H1 (cell line): ENCODE data around the gene SUCLG2. TPM values are rescaled to one million over a fixed set of nuclear protein-coding genes. Genes with fewer than 3 reads are reported as not detected.

Experiments
- CTCF ChIA-PET: fragments of 300-600 bp; sonication (Branson Sonifier 250); formaldehyde crosslinking; loops from one replicate; lab custom pipeline; 2021; ENCODE audit not compliant: partially characterized antibody; lab: Charles Lee
- POLR2A ChIA-PET: fragments of 300-600 bp; sonication (Branson Sonifier 250); formaldehyde crosslinking; loops from one replicate; lab custom pipeline; 2021; ENCODE audit warnings: inconsistent platforms; ENCODE audit not compliant: partially characterized antibody; lab: Charles Lee
- DNase-seq, 2 experiments: peaks; one replicate each; pipeline versions ENCODE4 v3.0.0 to v3.0.0-alpha.2; 2010 to 2022; ENCODE audit warnings: low spot score in 2 of 2, low read depth in 1 of 2, mixed read lengths in 1 of 2
- FAIRE-seq: peaks from 2 replicates; lab custom pipeline; 2011; peaks lifted over from hg19 to GRCh38; lab: Jason Lieb, UNC
- H2AFZ ChIP-seq: 2 replicates; pipeline ENCODE4 v1.8.1; 2012; ENCODE audit warnings: low read length, inconsistent platforms
- H2AK5ac ChIP-seq: 2 replicates; pipeline ENCODE4 v1.6.1; 2013; ENCODE audit warnings: low read depth, low read length
- H2BK120ac ChIP-seq: replicated peaks from 2 replicates; pipeline ENCODE3; 2013; ENCODE audit warnings: low read depth, low read length, inconsistent platforms
- H2BK12ac ChIP-seq: 2 replicates; pipeline ENCODE4 v1.6.1; 2013; ENCODE audit warnings: low read depth, low read length
- H2BK15ac ChIP-seq: 2 replicates; pipeline ENCODE4 v1.6.1; 2013; ENCODE audit warnings: low read length
- H2BK20ac ChIP-seq: 2 replicates; pipeline ENCODE4 v1.6.1; 2013; ENCODE audit warnings: low read length
- H2BK5ac ChIP-seq: 2 replicates; pipeline ENCODE4 v1.6.1; 2013; ENCODE audit warnings: low read depth, low read length
- H3K14ac ChIP-seq: 2 replicates; pipeline ENCODE4 v1.6.1; 2013; ENCODE audit warnings: inconsistent platforms; ENCODE audit not compliant: insufficient read length
- H3K18ac ChIP-seq: 2 replicates; pipeline ENCODE4 v1.6.1; 2013; ENCODE audit warnings: low read length; ENCODE audit errors: extremely low read depth
- H3K23ac ChIP-seq: 2 replicates; pipeline ENCODE4 v1.6.1; 2013; ENCODE audit warnings: inconsistent platforms; ENCODE audit not compliant: insufficient read length
- H3K23me2 ChIP-seq: 2 replicates; pipeline ENCODE4 v1.6.1; 2013; ENCODE audit warnings: low read depth, low read length
- H3K27ac ChIP-seq: 2 replicates; pipeline ENCODE4 v1.6.1; 2011; ENCODE audit warnings: low read depth, low read length, inconsistent platforms
- H3K27me3 ChIP-seq, 4 experiments: replicated peaks in 1 of 4; 1 replicate in 1 of 4; 2 replicates in 3 of 4; pipeline versions ENCODE4 v1.6.1 to v1.8.1; 2011 to 2013; ENCODE audit warnings: low read length in 3 of 4, mild to moderate bottlenecking in 3 of 4, inconsistent platforms in 2 of 4, mixed read lengths in 2 of 4, moderate library complexity in 1 of 4; ENCODE audit not compliant: control insufficient read depth in 3 of 4, insufficient read depth in 3 of 4; ENCODE audit errors: extremely low read depth in 1 of 4
- H3K36me3 ChIP-seq, 4 experiments: 2 replicates each; pipeline versions ENCODE4 v1.6.1 to v1.8.1; 2011 to 2013; ENCODE audit warnings: mild to moderate bottlenecking in 4 of 4, low read length in 3 of 4, moderate library complexity in 2 of 4, control low read depth in 1 of 4, inconsistent platforms in 1 of 4; ENCODE audit not compliant: insufficient read depth in 4 of 4, control insufficient read depth in 2 of 4
- H3K4ac ChIP-seq: replicated peaks from 2 replicates; pipeline ENCODE3; 2013; ENCODE audit warnings: low read length, low read depth, mixed read lengths, inconsistent platforms; ENCODE audit not compliant: insufficient read length
- H3K4me1 ChIP-seq, 4 experiments: replicated peaks in 1 of 4; 1 replicate in 1 of 4; 2 replicates in 3 of 4; pipeline versions ENCODE4 v1.6.1 to v1.8.1; 2011 to 2013; ENCODE audit warnings: low read length in 3 of 4, inconsistent platforms in 2 of 4, mixed read lengths in 1 of 4; ENCODE audit not compliant: insufficient read depth in 4 of 4, control insufficient read depth in 3 of 4
- H3K4me2 ChIP-seq, 2 experiments: 2 replicates each; pipeline versions ENCODE4 v1.6.1 to v1.8.1; 2011 to 2013; ENCODE audit warnings: low read depth in 2 of 2, low read length in 2 of 2, control low read depth in 1 of 2, inconsistent platforms in 1 of 2, mild to moderate bottlenecking in 1 of 2; ENCODE audit not compliant: insufficient read depth in 1 of 2
- H3K4me3 ChIP-seq, 4 experiments: fragments of 200-600, 300-600 bp in 1 of 4; sonication (generic), shearing (Covaris generic), sonication (Bioruptor Twin) in 1 of 4; 2 replicates each; pipeline versions ENCODE4 v1.5.1 to v1.8.1; 2011 to 2016; ENCODE audit warnings: low read length in 4 of 4, low read depth in 3 of 4, control low read depth in 2 of 4, inconsistent platforms in 2 of 4, mild to moderate bottlenecking in 2 of 4, mixed read lengths in 1 of 4, moderate library complexity in 1 of 4; ENCODE audit not compliant: insufficient read depth in 2 of 4; ENCODE audit errors: extremely low read depth in 1 of 4
- H3K56ac ChIP-seq: replicated peaks from 2 replicates; pipeline ENCODE3; 2013; ENCODE audit warnings: low read depth, mild to moderate bottlenecking, mixed read lengths, low read length, inconsistent platforms; ENCODE audit not compliant: insufficient read length
- H3K79me1 ChIP-seq: 2 replicates; pipeline ENCODE4 v1.6.1; 2013; ENCODE audit warnings: low read depth, low read length, control low read depth
- H3K79me2 ChIP-seq, 2 experiments: 2 replicates each; pipeline versions ENCODE4 v1.6.1 to v1.8.1; 2012 to 2013; ENCODE audit warnings: low read length in 2 of 2, mild to moderate bottlenecking in 2 of 2, inconsistent platforms in 1 of 2; ENCODE audit not compliant: insufficient read depth in 2 of 2, control insufficient read depth in 1 of 2
- H3K9ac ChIP-seq, 4 experiments: replicated peaks in 1 of 4; 1 replicate in 1 of 4; 2 replicates in 3 of 4; pipeline versions ENCODE4 v1.6.1 to v1.8.1; 2011 to 2013; ENCODE audit warnings: low read depth in 3 of 4, low read length in 3 of 4, control low read depth in 2 of 4, mild to moderate bottlenecking in 2 of 4, moderate library complexity in 2 of 4, inconsistent platforms in 1 of 4; ENCODE audit errors: extremely low read depth in 1 of 4
- H3K9me3 ChIP-seq, 2 experiments: 2 replicates each; pipeline versions ENCODE4 v1.6.1 to v1.8.1; 2012 to 2013; ENCODE audit warnings: mild to moderate bottlenecking in 2 of 2, moderate library complexity in 2 of 2, control low read depth in 1 of 2, inconsistent platforms in 1 of 2, low read depth in 1 of 2, low read length in 1 of 2, mixed read lengths in 1 of 2; ENCODE audit not compliant: insufficient read depth in 2 of 2
- H4K20me1 ChIP-seq, 2 experiments: replicated peaks in 1 of 2; 2 replicates each; pipeline versions ENCODE3 to v1.8.1; 2011 to 2013; ENCODE audit warnings: inconsistent platforms in 2 of 2, low read length in 2 of 2, mild to moderate bottlenecking in 1 of 2; ENCODE audit not compliant: insufficient read depth in 2 of 2, control insufficient read depth in 1 of 2
- H4K5ac ChIP-seq: 2 replicates; pipeline ENCODE4 v1.6.1; 2013; ENCODE audit warnings: low read length, low read depth, mixed read lengths, inconsistent platforms; ENCODE audit not compliant: insufficient read length
- H4K8ac ChIP-seq: 2 replicates; pipeline ENCODE4 v1.8.0; 2013; ENCODE audit warnings: mild to moderate bottlenecking, moderate library complexity, low read length, inconsistent platforms; ENCODE audit not compliant: insufficient read depth; ENCODE audit errors: extremely low read depth
- H4K91ac ChIP-seq: replicated peaks from 2 replicates; pipeline ENCODE3; 2013; ENCODE audit warnings: low read length, mixed read lengths, inconsistent platforms; ENCODE audit not compliant: insufficient read length
- CHD2 ChIP-seq: IDR thresholded peaks from 2 replicates; pipeline ENCODE4 v1.6.1; 2012; ENCODE audit warnings: low read length, improper control_type of control experiment
- KDM1A ChIP-seq: fragments of 200-600, 300-600 bp; sonication (generic); IDR thresholded peaks from 2 replicates; pipeline ENCODE4 v1.7.1; 2016; ENCODE audit warnings: mild to moderate bottlenecking, low read length, borderline replicate concordance
- KDM4A ChIP-seq: IDR thresholded peaks from one replicate; pipeline ENCODE4 v1.7.1; 2012; ENCODE audit warnings: low read depth, mild to moderate bottlenecking, moderate library complexity, low read length, inconsistent platforms; ENCODE audit not compliant: severe bottlenecking
- NRF1 ChIP-seq: IDR thresholded peaks from 2 replicates; pipeline ENCODE4 v1.6.1; 2011; ENCODE audit warnings: mild to moderate bottlenecking, low read depth, low read length, improper control_type of control experiment
- RAD21 ChIP-seq, 2 experiments: IDR thresholded peaks in 1 of 2; conservative IDR thresholded peaks in 1 of 2; 2 replicates each; pipeline ENCODE4 v1.6.1; 2011; ENCODE audit warnings: low read depth in 2 of 2, low read length in 2 of 2, improper control_type of control experiment in 1 of 2, inconsistent platforms in 1 of 2, mild to moderate bottlenecking in 1 of 2, moderate library complexity in 1 of 2
- RFX5 ChIP-seq: IDR thresholded peaks from 2 replicates; pipeline ENCODE4 v1.6.1; 2011; ENCODE audit warnings: low read depth, low read length, improper control_type of control experiment, borderline replicate concordance
- SIN3A ChIP-seq, 2 experiments: IDR thresholded peaks in 1 of 2; conservative IDR thresholded peaks in 1 of 2; 2 replicates each; pipeline ENCODE4 v1.6.1; 2011 to 2012; ENCODE audit warnings: low read length in 2 of 2, improper control_type of control experiment in 1 of 2, low read depth in 1 of 2, mild to moderate bottlenecking in 1 of 2
- SIX5 ChIP-seq: IDR thresholded peaks from 2 replicates; pipeline ENCODE4 v1.6.1; 2011; ENCODE audit warnings: mild to moderate bottlenecking, low read depth, low read length
- SP4 ChIP-seq: IDR thresholded peaks from 2 replicates; pipeline ENCODE4 v1.6.1; 2012; ENCODE audit warnings: low read length, inconsistent platforms
- TAF7 ChIP-seq: optimal IDR thresholded peaks from 2 replicates; pipeline ENCODE3; 2011; ENCODE audit warnings: low read depth, mild to moderate bottlenecking, inconsistent platforms, low read length, moderate library complexity, borderline replicate concordance
- WGBS, 2 experiments: shearing (Covaris generic) in 1 of 2; methylation state at CpG; one replicate each; pipeline versions ENCODE4 v1.1.6 to v1.1.7; 2013 to 2015; ENCODE audit warnings: low lambda C conversion rate in 2 of 2, mixed read lengths in 2 of 2, inconsistent platforms in 1 of 2, low coverage in 1 of 2, missing lambda C conversion rate in 1 of 2; ENCODE audit not compliant: insufficient replicate concordance in 2 of 2, insufficient coverage in 1 of 2, insufficient read length in 1 of 2; ENCODE audit errors: extremely low coverage in 1 of 2, missing lambda C conversion rate in 1 of 2; 5-methylcytosine and 5-hydroxymethylcytosine counted together
- polyA plus RNA-seq, 7 experiments: library from polyadenylated mRNA; depleted of rRNA in 3 of 7; stranded (reverse) in 5 of 7; unstranded in 2 of 7; fragments of >200 nt in 5 of 7; fragments of 200-250 nt in 2 of 7; gene quantifications; 1 replicate in 5 of 7; 2 replicates in 1 of 7; 4 replicates in 1 of 7; pipeline versions ENCODE4 v1.2.1 to v1.2.3, GENCODE V29; 2011 to 2013; ENCODE audit warnings: missing spikeins in 2 of 7, mixed read lengths in 2 of 7
- total RNA-seq: library from RNA; stranded (reverse); fragmentation: NEBNext Ultra II Directional; extraction: Animal tissue kit (Norgen Biotek cat#: 25700); gene quantifications from 2 replicates; pipeline ENCODE4 v1.2.1, GENCODE V29; 2021
- TF ChIP-seq, protein P1 (sequence below): IDR thresholded peaks from 2 replicates; pipeline ENCODE4 v1.6.1; 2011; ENCODE audit warnings: low read length, improper control_type of control experiment
- TF ChIP-seq, protein P2 (sequence below): IDR thresholded peaks from 2 replicates; pipeline ENCODE4 v1.6.1; 2012; ENCODE audit warnings: inconsistent platforms

The SUCLG2 gene
- total and polyA plus RNA-seq, 2 of the 8 experiments (the other 6 are each of a cell fraction or from before 2014, with no cell fraction given): 12.9 to 46.2 TPM

DNA sequence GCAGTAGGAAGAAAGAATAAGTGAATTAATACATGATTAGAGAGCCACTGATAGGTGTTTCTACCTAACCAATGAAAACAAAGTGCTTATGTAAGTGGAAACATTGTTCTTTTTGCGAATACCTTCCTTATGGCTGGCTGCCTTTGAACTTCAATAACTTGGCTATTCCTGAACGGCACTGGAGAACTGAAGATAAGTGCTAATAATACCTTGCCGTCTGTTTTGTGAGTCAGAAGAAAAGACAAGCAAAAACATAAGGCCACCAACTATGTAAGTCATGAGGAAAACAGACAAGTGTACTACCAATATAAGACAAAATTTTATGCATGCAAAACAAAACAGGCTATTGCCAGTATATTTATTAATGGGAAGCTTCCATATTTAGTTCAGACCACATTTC, 160.6 kb downstream of the SUCLG2 start:
- Histone ChIP-seq H2BK20ac (no peak overlapping the region), H3K27ac (no peak overlapping the region), H3K23me2 (no peaks in the 10 kb centered on the region), H2AFZ (no peak overlapping the region), H2BK5ac (no peak overlapping the region), H3K9me3 (no peaks in the 10 kb centered on the region), H3K36me3 (no peaks in the 10 kb centered on the region; a peak in 1 of 8 replicates), H2BK12ac (no peak overlapping the region), H2BK120ac (no peak overlapping the region), H2BK15ac (no peak overlapping the region), H3K4ac (no peak overlapping the region), H3K9ac (no peak overlapping the region), H3K27me3 (no peaks in the 10 kb centered on the region), H4K91ac (no peak overlapping the region), H3K56ac (no peak overlapping the region), H3K79me1 (no peaks in the 10 kb centered on the region), H3K23ac (no peak overlapping the region), H3K4me2 (no peak overlapping the region), H2AK5ac (no peak overlapping the region), H4K5ac (no peak overlapping the region), H3K4me1 (no peaks in the 10 kb centered on the region), H3K4me3 (no peak overlapping the region), H3K79me2 (no peaks in the 10 kb centered on the region), H4K8ac (no peak overlapping the region), H3K18ac (no peak overlapping the region), H3K14ac (no peak overlapping the region), H4K20me1 (no peaks in the 10 kb centered on the region)
- no peak for DNase-seq
- POLR2A ChIA-PET: no interaction called here
- 95% methylated on average over 3 of the region's 3 CpGs; no CpG with 5 or more reads in 1 of the 2 experiments for whole genome bisulfite sequencing, 2 experiments
- CTCF ChIA-PET: no interaction called here
- no peak for FAIRE-seq
- no peak for TF ChIP-seq KDM4A
- TF ChIP-seq, protein P1, sequence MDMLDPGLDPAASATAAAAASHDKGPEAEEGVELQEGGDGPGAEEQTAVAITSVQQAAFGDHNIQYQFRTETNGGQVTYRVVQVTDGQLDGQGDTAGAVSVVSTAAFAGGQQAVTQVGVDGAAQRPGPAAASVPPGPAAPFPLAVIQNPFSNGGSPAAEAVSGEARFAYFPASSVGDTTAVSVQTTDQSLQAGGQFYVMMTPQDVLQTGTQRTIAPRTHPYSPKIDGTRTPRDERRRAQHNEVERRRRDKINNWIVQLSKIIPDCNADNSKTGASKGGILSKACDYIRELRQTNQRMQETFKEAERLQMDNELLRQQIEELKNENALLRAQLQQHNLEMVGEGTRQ: no peak
- no peak for TF ChIP-seq TAF7
- no peak for TF ChIP-seq SIX5
- TF ChIP-seq NRF1: no peak
- TF ChIP-seq, protein P2, sequence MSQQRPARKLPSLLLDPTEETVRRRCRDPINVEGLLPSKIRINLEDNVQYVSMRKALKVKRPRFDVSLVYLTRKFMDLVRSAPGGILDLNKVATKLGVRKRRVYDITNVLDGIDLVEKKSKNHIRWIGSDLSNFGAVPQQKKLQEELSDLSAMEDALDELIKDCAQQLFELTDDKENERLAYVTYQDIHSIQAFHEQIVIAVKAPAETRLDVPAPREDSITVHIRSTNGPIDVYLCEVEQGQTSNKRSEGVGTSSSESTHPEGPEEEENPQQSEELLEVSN: no peak
- no peak for TF ChIP-seq RFX5
- TF ChIP-seq SP4: no peak
- TF ChIP-seq SIN3A (conservative IDR thresholded peaks at IDR 0.05 in 1 of 2, IDR thresholded peaks at IDR 0.05 in 1 of 2; ENCODE audit: low read depth in 1 of 2, low read length in 2 of 2): no peak
- TF ChIP-seq CHD2: no peak
- no peak for TF ChIP-seq KDM1A
- no peak for TF ChIP-seq RAD21 (IDR thresholded peaks at IDR 0.05 in 1 of 2, conservative IDR thresholded peaks at IDR 0.05 in 1 of 2; ENCODE audit: low read depth in 2 of 2, low read length in 2 of 2)
